SK-N-SH treated with all-trans-retinoic acid at 6 μM for 48 hours (cell line): ENCODE data around the gene TEX14.

ENCODE experiments used
- ATAC-seq: fragments of 200-7000 bp; cut with Tn5 transposase; 3 replicates; pipeline ENCODE4 v1.9.1; 2020; ENCODE audit warnings: mild to moderate bottlenecking, moderate library complexity
- ARNTL ChIP-seq: fragments of 450-650 bp; formaldehyde crosslinking; IDR thresholded peaks from 2 replicates; pipeline ENCODE4 v1.5.0; 2020; ENCODE audit warnings: low read depth, mild to moderate bottlenecking, moderate library complexity, borderline replicate concordance
- BACH2 ChIP-seq: fragments of 250-450 bp; sonication (Bioruptor Pico); IDR thresholded peaks from 2 replicates; pipeline ENCODE4 v1.9.0; 2021; ENCODE audit warnings: mild to moderate bottlenecking, borderline replicate concordance
- CSDC2 ChIP-seq: fragments of 250-450 bp; sonication (Bioruptor Pico); IDR thresholded peaks from 2 replicates; pipeline ENCODE4 v1.5.0; 2020; ENCODE audit warnings: mild to moderate bottlenecking, moderate library complexity
- ESRRG ChIP-seq: fragments of 250-450 bp; sonication (Bioruptor Pico); IDR thresholded peaks from 2 replicates; pipeline ENCODE4 v1.6.1; 2021; ENCODE audit warnings: mild to moderate bottlenecking
- ISL1 ChIP-seq: fragments of 250-450 bp; sonication (Bioruptor Pico); IDR thresholded peaks from 2 replicates; pipeline ENCODE4 v2.1.2; 2022; ENCODE audit warnings: mild to moderate bottlenecking, moderate library complexity
- OSR1 ChIP-seq: fragments of 250-450 bp; sonication (Bioruptor Pico); IDR thresholded peaks from 2 replicates; pipeline ENCODE4 v1.8.0; 2022; ENCODE audit warnings: moderate library complexity, mild to moderate bottlenecking, inconsistent platforms
- POU6F1 ChIP-seq: fragments of 250-450 bp; sonication (Bioruptor Pico); IDR thresholded peaks from 2 replicates; pipeline ENCODE4 v1.8.0; 2021; ENCODE audit warnings: low read depth, mild to moderate bottlenecking, moderate library complexity, borderline replicate concordance
- RARB ChIP-seq: fragments of 250-450 bp; sonication (Bioruptor Pico); IDR thresholded peaks from 2 replicates; pipeline ENCODE4 v1.8.0; 2021; ENCODE audit warnings: mild to moderate bottlenecking, moderate library complexity
- SNAI2 ChIP-seq: fragments of 250-450 bp; sonication (Bioruptor Pico); IDR thresholded peaks from 2 replicates; pipeline ENCODE4 v1.5.0; 2020; ENCODE audit warnings: mild to moderate bottlenecking, moderate library complexity
- TCF4 ChIP-seq: fragments of 250-450 bp; sonication (Bioruptor Pico); IDR thresholded peaks from 2 replicates; pipeline ENCODE4 v1.8.0; 2021; ENCODE audit warnings: mild to moderate bottlenecking, moderate library complexity, borderline replicate concordance
- TOX ChIP-seq: fragments of 250-450 bp; sonication (Bioruptor Pico); IDR thresholded peaks from 2 replicates; pipeline ENCODE4 v1.8.0; 2021; ENCODE audit warnings: mild to moderate bottlenecking, moderate library complexity, borderline replicate concordance
- ZC3H10 ChIP-seq: fragments of 250-450 bp; sonication (Bioruptor Pico); IDR thresholded peaks from 2 replicates; pipeline ENCODE4 v1.5.1; 2021; ENCODE audit warnings: mild to moderate bottlenecking, moderate library complexity
- ZFP3 ChIP-seq: fragments of 250-450 bp; sonication (Bioruptor Pico); IDR thresholded peaks from 2 replicates; pipeline ENCODE4 v1.5.0; 2020; ENCODE audit warnings: mild to moderate bottlenecking, moderate library complexity
- ZFP30 ChIP-seq: fragments of 450-650 bp; formaldehyde crosslinking; IDR thresholded peaks from 2 replicates; pipeline ENCODE4 v1.5.0; 2022; ENCODE audit warnings: mild to moderate bottlenecking, moderate library complexity
- ZNF565 ChIP-seq: fragments of 450-650 bp; formaldehyde crosslinking; conservative IDR thresholded peaks from 2 replicates; pipeline ENCODE4 v1.5.0; 2020; ENCODE audit warnings: low read depth, mild to moderate bottlenecking, moderate library complexity
- ZNF70 ChIP-seq: fragments of 450-650 bp; formaldehyde crosslinking; IDR thresholded peaks from 2 replicates; pipeline ENCODE4 v1.5.0; 2020; ENCODE audit warnings: mild to moderate bottlenecking, moderate library complexity
- ZNF8 ChIP-seq: fragments of 450-650 bp; formaldehyde crosslinking; IDR thresholded peaks from 2 replicates; pipeline ENCODE4 v1.5.0; 2020; ENCODE audit warnings: mild to moderate bottlenecking, moderate library complexity
- TF ChIP-seq, protein P1 (sequence below): fragments of 250-450 bp; sonication (Bioruptor Pico); IDR thresholded peaks from 2 replicates; pipeline ENCODE4 v1.5.1; 2021; ENCODE audit warnings: mild to moderate bottlenecking, moderate library complexity
- TF ChIP-seq, protein P2 (sequence below): fragments of 250-450 bp; sonication (Bioruptor Pico); IDR thresholded peaks from 2 replicates; pipeline ENCODE4 v1.5.1; 2020; ENCODE audit warnings: low read depth, mild to moderate bottlenecking, moderate library complexity
- TF ChIP-seq, protein P3 (sequence below): fragments of 250-450 bp; sonication (Bioruptor Pico); IDR thresholded peaks from 2 replicates; pipeline ENCODE4 v1.5.0; 2020; ENCODE audit warnings: mild to moderate bottlenecking, moderate library complexity
- TF ChIP-seq, protein P4 (sequence below): fragments of 250-450 bp; sonication (Bioruptor Pico); IDR thresholded peaks from 2 replicates; pipeline ENCODE4 v1.8.0; 2020; ENCODE audit warnings: mild to moderate bottlenecking, moderate library complexity, borderline replicate concordance

TEX14 gene

DNA sequence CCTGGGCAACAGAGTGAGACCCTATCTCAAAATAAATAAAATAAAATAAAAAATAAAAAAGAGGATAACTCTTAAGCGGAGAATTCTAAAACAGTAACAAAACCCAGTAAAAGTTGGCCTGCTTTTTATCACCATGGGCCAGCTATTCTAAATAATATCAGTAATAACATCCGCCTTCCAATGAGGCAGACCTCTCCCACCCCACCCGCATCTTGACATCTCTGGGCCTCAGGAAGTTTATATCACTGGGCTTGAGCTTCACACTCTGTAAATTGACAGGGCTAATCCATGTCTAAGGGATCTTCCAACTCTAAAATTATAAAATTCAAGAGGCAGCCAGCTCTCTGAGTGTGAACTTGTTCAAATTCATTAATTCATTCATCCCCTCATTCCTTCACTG is 94.5 kb downstream of the TEX14 start (continued):
- TF ChIP-seq ISL1 (CRISPR knock-in tag) = no peak
- no peak for TF ChIP-seq ARNTL (CRISPR knock-in tag)
- TF ChIP-seq, all 23 proteins: peak for 0

- peak; percentile 35; the same call in 1 of the 3 replicates for ATAC-seq
- TF ChIP-seq, protein P1, sequence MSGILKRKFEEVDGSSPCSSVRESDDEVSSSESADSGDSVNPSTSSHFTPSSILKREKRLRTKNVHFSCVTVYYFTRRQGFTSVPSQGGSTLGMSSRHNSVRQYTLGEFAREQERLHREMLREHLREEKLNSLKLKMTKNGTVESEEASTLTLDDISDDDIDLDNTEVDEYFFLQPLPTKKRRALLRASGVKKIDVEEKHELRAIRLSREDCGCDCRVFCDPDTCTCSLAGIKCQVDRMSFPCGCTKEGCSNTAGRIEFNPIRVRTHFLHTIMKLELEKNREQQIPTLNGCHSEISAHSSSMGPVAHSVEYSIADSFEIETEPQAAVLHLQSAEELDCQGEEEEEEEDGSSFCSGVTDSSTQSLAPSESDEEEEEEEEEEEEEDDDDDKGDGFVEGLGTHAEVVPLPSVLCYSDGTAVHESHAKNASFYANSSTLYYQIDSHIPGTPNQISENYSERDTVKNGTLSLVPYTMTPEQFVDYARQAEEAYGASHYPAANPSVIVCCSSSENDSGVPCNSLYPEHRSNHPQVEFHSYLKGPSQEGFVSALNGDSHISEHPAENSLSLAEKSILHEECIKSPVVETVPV (CRISPR knock-in tag) = no peak
- TF ChIP-seq ISL1 (CRISPR knock-in tag) = no peak
- TF ChIP-seq POU6F1 = no peak
- TF ChIP-seq RARB (CRISPR knock-in tag) = no peak
- TF ChIP-seq CSDC2 (CRISPR knock-in tag) = no peak
- TF ChIP-seq ESRRG (CRISPR knock-in tag) = no peak
- TF ChIP-seq SNAI2 = no peak
- TF ChIP-seq, protein P2, sequence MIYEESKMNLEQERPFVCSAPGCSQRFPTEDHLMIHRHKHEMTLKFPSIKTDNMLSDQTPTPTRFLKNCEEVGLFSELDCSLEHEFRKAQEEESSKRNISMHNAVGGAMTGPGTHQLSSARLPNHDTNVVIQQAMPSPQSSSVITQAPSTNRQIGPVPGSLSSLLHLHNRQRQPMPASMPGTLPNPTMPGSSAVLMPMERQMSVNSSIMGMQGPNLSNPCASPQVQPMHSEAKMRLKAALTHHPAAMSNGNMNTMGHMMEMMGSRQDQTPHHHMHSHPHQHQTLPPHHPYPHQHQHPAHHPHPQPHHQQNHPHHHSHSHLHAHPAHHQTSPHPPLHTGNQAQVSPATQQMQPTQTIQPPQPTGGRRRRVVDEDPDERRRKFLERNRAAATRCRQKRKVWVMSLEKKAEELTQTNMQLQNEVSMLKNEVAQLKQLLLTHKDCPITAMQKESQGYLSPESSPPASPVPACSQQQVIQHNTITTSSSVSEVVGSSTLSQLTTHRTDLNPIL (CRISPR knock-in tag) = no peak
- TF ChIP-seq OSR1 (CRISPR knock-in tag) = no peak
- no peak for TF ChIP-seq BACH2 (CRISPR knock-in tag)
- TF ChIP-seq, protein P3, sequence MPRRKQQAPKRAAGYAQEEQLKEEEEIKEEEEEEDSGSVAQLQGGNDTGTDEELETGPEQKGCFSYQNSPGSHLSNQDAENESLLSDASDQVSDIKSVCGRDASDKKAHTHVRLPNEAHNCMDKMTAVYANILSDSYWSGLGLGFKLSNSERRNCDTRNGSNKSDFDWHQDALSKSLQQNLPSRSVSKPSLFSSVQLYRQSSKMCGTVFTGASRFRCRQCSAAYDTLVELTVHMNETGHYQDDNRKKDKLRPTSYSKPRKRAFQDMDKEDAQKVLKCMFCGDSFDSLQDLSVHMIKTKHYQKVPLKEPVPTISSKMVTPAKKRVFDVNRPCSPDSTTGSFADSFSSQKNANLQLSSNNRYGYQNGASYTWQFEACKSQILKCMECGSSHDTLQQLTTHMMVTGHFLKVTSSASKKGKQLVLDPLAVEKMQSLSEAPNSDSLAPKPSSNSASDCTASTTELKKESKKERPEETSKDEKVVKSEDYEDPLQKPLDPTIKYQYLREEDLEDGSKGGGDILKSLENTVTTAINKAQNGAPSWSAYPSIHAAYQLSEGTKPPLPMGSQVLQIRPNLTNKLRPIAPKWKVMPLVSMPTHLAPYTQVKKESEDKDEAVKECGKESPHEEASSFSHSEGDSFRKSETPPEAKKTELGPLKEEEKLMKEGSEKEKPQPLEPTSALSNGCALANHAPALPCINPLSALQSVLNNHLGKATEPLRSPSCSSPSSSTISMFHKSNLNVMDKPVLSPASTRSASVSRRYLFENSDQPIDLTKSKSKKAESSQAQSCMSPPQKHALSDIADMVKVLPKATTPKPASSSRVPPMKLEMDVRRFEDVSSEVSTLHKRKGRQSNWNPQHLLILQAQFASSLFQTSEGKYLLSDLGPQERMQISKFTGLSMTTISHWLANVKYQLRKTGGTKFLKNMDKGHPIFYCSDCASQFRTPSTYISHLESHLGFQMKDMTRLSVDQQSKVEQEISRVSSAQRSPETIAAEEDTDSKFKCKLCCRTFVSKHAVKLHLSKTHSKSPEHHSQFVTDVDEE (CRISPR knock-in tag) = no peak
- TF ChIP-seq ZFP30 = no peak
- no peak for TF ChIP-seq TOX (CRISPR knock-in tag)
These were observed 96.6 kb downstream of the TEX14 start for GRCh38 chr17:58595194-58595792.

DNA sequence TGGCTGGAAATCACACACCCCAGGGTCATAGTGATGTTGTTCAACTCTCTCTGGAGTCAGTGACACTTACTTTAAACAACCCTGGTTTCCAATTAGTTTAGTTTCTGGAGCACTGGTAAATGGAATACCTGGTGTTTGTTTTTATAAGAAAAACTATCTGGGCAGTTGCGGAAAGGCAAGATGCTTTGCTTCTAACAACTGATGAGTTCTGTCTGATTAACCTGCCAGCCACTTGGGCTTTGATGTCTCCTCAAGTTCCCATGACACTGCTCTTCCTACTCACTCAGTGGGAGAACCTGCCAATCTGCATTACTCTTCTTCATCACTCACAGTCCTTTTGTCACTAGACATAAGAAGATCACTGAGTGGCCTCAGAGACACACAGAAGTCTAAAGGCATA is 98.7 kb downstream of the TEX14 start:
- TF ChIP-seq ZC3H10 (CRISPR knock-in tag) = no peak
- no peak for TF ChIP-seq ARNTL (CRISPR knock-in tag)
- no peak for TF ChIP-seq CSDC2 (CRISPR knock-in tag)
- TF ChIP-seq ZNF70 (CRISPR knock-in tag) = no peak
- TF ChIP-seq, all 23 proteins: peak for 0
- no peak for ATAC-seq

DNA sequence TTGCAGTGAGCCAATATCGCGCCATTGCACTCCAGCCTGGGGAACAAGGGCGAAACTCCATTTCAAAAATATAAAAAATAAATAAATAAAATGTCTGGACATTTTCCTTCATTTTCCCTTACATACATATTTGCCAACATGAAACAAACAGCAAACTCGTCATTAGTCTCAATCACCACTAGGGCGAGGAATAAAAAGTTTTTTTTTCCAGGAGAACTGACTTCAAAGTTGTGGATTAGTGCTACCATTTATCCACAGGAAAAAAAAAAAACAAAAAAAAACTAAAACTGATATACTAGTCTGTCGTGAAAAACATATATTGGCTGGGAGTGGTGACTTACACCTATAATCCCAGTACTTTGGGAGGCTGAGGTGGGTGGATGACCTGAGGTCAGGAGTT is 100.4 kb downstream of the TEX14 start:
- ATAC-seq = no peak
- TF ChIP-seq ZNF565 (CRISPR knock-in tag) = no peak

DNA sequence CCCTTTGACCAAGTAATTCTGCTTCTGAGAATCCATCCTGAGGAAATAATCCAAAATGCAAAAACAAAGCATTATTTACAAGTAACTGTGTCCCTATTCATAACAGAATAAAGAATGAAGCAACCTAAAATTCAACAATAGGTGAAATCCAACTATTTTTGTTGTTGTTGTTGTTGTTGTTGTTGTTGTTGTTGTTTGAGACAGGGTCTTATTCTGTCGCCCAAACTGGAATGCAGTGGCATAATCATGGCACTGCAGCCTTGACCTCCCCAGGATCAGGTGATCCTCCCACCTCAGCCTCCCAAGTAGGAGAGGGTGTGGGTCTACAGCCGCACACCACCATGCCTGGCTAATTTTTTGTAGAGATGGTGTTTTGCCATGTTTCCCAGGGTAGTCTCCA is 101.5 kb downstream of the TEX14 start:
- TF ChIP-seq CSDC2 (CRISPR knock-in tag) (no peak), TCF4 (CRISPR knock-in tag) (no peak), POU6F1 (no peak), BACH2 (CRISPR knock-in tag) (no peak), ZNF565 (CRISPR knock-in tag) (no peak), ZNF8 (CRISPR knock-in tag) (no peak), ZFP3 (CRISPR knock-in tag) (no peak), RARB (CRISPR knock-in tag) (no peak), ARNTL (CRISPR knock-in tag) (no peak)
- TF ChIP-seq, protein P2 (CRISPR knock-in tag) = no peak
- TF ChIP-seq, protein P4, sequence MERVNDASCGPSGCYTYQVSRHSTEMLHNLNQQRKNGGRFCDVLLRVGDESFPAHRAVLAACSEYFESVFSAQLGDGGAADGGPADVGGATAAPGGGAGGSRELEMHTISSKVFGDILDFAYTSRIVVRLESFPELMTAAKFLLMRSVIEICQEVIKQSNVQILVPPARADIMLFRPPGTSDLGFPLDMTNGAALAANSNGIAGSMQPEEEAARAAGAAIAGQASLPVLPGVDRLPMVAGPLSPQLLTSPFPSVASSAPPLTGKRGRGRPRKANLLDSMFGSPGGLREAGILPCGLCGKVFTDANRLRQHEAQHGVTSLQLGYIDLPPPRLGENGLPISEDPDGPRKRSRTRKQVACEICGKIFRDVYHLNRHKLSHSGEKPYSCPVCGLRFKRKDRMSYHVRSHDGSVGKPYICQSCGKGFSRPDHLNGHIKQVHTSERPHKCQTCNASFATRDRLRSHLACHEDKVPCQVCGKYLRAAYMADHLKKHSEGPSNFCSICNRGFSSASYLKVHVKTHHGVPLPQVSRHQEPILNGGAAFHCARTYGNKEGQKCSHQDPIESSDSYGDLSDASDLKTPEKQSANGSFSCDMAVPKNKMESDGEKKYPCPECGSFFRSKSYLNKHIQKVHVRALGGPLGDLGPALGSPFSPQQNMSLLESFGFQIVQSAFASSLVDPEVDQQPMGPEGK (CRISPR knock-in tag) = no peak
- ATAC-seq = no peak
